Neural progenitor cell (in vitro differentiated cells): ENCODE measurements around the gene ZBTB25.

Experiments used
- CTCF ChIP-seq: fragments of 200-600 bp; sonication (generic); IDR thresholded peaks from 2 replicates; pipeline ENCODE4 v1.5.1; 2017; ENCODE audit warnings: antibody characterized with exemption, mild to moderate bottlenecking
- EZH2 ChIP-seq: fragments of 200-600 bp; sonication (generic); IDR thresholded peaks from 2 replicates; pipeline ENCODE4 v1.6.1; 2017; ENCODE audit warnings: antibody characterized with exemption, mild to moderate bottlenecking, moderate library complexity
- EZH2phosphoT487 ChIP-seq: fragments of 200-600 bp; sonication (generic); IDR thresholded peaks from 2 replicates; pipeline ENCODE4 v1.6.1; 2017; ENCODE audit warnings: antibody characterized with exemption

DNA sequence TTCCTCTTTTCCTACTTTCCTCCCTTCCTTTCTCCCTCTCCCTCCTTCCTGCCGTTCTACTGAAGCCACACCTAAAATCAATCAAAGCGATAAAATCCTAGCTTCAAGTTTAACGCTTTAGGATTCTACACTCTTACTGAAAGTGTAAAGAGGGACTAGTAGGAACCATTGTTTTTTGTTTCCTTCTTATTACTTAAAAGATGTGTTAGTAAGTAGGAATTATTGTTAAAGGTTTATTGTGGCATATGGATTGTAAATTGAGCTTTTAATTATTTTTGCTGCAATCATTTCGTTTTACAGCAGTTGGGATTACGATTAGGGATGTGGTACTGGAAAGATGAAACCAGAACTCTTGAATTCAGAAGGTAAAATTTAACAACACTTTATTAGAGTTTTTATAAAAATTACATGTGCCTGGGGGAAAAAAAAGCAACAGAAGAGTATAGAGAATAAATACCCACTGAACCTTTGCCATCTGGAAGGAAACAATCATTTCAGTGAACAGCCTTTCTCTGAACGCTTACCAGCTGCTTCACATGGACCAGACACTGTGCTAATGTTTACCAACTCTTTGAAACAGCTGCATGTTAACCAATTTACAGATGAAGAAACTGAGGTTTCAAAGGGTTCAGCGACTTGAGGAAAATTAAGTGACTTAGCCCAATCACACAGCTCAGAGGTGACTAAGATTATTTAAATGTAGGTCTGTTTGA is 47.1 kb upstream of the ZBTB25 start:
- TF ChIP-seq CTCF (no peak), EZH2phosphoT487 (no peak), EZH2 (no peak)
